NB4 (cell line): Measurements from ENCODE around the gene ARSB.

Source experiments
- DNase-seq: peaks from one replicate; pipeline ENCODE4 v3.0.0; 2010; ENCODE audit warnings: low read depth
- H3K4me3 ChIP-seq: one replicate; pipeline ENCODE4 v1.5.1; 2011; ENCODE audit warnings: mild to moderate bottlenecking, low read depth, low read length, moderate library complexity
- CTCF ChIP-seq: IDR thresholded peaks from one replicate; pipeline ENCODE4 v1.5.1; 2012; ENCODE audit warnings: low read depth, low read length
- MYC ChIP-seq: IDR thresholded peaks from 2 replicates; pipeline ENCODE4 v1.6.1; 2011; ENCODE audit warnings: low read depth, low read length
- POLR2A ChIP-seq: IDR thresholded peaks from 2 replicates; pipeline ENCODE4 v1.6.1; 2011; ENCODE audit warnings: mild to moderate bottlenecking; ENCODE audit not compliant: insufficient read length; ENCODE audit errors: extremely low read depth
- TF ChIP-seq, protein P1 (sequence below): IDR thresholded peaks from 2 replicates; pipeline ENCODE4 v1.6.1; 2011; ENCODE audit warnings: low read depth, low read length

Gene ARSB

GRCh38 chr5:78813286-78813685 lies 171.8 kb downstream of the ARSB start:
- no peak for TF ChIP-seq CTCF
- TF ChIP-seq MYC, result no peak
- TF ChIP-seq, protein P1, sequence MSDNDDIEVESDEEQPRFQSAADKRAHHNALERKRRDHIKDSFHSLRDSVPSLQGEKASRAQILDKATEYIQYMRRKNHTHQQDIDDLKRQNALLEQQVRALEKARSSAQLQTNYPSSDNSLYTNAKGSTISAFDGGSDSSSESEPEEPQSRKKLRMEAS, result no peak
- TF ChIP-seq POLR2A, result no peak
- no peak for DNase-seq
- H3K4me3 ChIP-seq, result no peak overlapping the region

- TF ChIP-seq, protein P1, result no peak
- TF ChIP-seq POLR2A (no peak), CTCF (no peak), MYC (no peak)
- no peak for DNase-seq
- H3K4me3 ChIP-seq, result no peak overlapping the region
These were observed 173.2 kb downstream of the ARSB start for GRCh38 chr5:78811866-78812265.

GRCh38 chr5:78811121-78811817 lies 173.8 kb downstream of the ARSB start:
- TF ChIP-seq CTCF (no peak), POLR2A (no peak), MYC (no peak)
- TF ChIP-seq, protein P1, result no peak
- DNase-seq, result no peak
- H3K4me3 ChIP-seq, result no peak overlapping the region

DNA sequence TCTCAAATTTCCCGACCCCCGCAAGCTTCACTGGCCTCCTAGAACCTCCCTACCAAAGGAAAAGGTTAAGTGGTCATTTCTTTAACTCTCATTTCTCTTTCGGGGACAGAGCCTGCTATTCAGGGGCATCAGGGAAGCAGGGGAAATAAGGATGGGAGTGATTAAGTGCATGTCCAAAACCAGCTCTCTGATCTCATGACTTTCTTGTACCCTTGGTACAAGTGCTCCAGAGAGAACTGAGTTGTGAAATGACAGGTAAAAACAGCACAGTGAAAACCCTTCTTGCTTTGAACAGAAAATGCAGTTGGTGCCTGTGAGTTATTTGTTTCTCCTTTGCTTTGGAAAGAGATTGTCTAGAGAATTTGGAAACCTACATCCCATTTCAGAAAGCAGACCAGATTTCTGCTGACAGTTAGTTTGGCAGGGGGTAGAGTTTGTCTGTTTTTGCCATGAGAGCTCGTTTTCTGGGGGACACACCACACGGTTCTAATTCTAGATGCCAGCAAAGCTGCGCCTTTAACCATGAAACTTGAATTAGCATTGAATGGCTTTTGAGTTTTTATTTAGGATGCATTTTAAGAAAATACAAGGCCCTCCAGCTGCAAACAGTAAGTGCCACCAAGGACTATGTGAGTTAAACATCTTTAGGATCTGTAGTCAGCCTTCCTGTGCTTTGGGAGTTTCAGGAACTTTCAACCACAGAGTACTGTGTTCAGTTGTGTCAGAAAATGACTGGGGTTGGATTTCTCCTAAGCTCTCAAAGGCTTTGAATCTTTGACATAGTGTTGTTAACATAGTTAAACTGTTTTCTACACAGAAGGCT lies 174.8 kb downstream of the ARSB start:
- TF ChIP-seq MYC (no peak), POLR2A (no peak)
- TF ChIP-seq, protein P1, result no peak
- no peak for DNase-seq
- H3K4me3 ChIP-seq, result no peak overlapping the region

GRCh38 chr5:78809444-78809843 lies 175.7 kb downstream of the ARSB start:
- TF ChIP-seq, protein P1, result no peak
- no peak for TF ChIP-seq MYC
- no peak for TF ChIP-seq CTCF
- no peak for TF ChIP-seq POLR2A
- no peak for DNase-seq

GRCh38 chr5:78808818-78809217 lies 176.3 kb downstream of the ARSB start:
- no peak for TF ChIP-seq CTCF
- no peak for TF ChIP-seq POLR2A
- TF ChIP-seq MYC, result no peak
- TF ChIP-seq, protein P1, result no peak
- DNase-seq, result no peak
- no peak overlapping the region for H3K4me3 ChIP-seq

More at GRCh38 chr5:78809444-78809843, 175.7 kb downstream of the ARSB start:
- no peak overlapping the region for H3K4me3 ChIP-seq
